ENCODE data around the gene SEPHS1.

DNA sequence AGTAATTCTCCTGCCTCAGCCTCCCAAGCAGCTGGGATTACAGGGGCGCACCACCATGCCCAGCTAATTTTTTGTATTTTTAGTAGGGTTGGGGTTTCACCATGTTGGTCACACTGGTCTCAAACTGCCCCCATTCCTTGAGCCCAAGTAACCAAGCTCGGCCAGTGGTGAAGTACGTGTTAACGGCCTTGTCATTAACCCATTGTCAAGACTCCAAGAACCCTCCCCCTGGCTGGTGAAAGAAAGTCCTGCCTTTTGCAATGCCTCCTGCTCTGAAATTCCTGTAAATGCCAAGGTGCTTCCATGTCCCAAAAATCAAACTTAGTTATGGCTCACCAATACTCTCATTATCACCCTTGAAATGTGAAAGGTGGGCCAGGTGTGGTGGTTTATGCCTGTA lies 18.8 kb upstream of the SEPHS1 start:
- TF ChIP-seq ZNF791 (tag by site-specific recombination; IDR thresholded peaks at IDR 0.05) (no peak), ZNF585B (tag by site-specific recombination; IDR thresholded peaks at IDR 0.05) (no peak), ZBTB7A (tag by site-specific recombination; IDR thresholded peaks at IDR 0.05; ENCODE audit: low read depth) (no peak), ZNF843 (tag by site-specific recombination; IDR thresholded peaks at IDR 0.05) (no peak), ZNF629 (tag by site-specific recombination; IDR thresholded peaks at IDR 0.05) (no peak), ZNF549 (tag by site-specific recombination; IDR thresholded peaks at IDR 0.05) (no peak), ZBTB8A (tag by site-specific recombination; IDR thresholded peaks at IDR 0.05) (no peak), ZNF10 (tag by site-specific recombination; IDR thresholded peaks at IDR 0.05) (no peak), ZBTB20 (tag by site-specific recombination; IDR thresholded peaks at IDR 0.05) (no peak)
- TF ChIP-seq, protein P1, sequence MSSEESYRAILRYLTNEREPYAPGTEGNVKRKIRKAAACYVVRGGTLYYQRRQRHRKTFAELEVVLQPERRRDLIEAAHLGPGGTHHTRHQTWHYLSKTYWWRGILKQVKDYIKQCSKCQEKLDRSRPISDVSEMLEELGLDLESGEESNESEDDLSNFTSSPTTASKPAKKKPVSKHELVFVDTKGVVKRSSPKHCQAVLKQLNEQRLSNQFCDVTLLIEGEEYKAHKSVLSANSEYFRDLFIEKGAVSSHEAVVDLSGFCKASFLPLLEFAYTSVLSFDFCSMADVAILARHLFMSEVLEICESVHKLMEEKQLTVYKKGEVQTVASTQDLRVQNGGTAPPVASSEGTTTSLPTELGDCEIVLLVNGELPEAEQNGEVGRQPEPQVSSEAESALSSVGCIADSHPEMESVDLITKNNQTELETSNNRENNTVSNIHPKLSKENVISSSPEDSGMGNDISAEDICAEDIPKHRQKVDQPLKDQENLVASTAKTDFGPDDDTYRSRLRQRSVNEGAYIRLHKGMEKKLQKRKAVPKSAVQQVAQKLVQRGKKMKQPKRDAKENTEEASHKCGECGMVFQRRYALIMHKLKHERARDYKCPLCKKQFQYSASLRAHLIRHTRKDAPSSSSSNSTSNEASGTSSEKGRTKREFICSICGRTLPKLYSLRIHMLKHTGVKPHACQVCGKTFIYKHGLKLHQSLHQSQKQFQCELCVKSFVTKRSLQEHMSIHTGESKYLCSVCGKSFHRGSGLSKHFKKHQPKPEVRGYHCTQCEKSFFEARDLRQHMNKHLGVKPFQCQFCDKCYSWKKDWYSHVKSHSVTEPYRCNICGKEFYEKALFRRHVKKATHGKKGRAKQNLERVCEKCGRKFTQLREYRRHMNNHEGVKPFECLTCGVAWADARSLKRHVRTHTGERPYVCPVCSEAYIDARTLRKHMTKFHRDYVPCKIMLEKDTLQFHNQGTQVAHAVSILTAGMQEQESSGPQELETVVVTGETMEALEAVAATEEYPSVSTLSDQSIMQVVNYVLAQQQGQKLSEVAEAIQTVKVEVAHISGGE (tag by site-specific recombination; conservative IDR thresholded peaks at IDR 0.05; ENCODE audit: low read depth), result no peak
- TF ChIP-seq, protein P2, sequence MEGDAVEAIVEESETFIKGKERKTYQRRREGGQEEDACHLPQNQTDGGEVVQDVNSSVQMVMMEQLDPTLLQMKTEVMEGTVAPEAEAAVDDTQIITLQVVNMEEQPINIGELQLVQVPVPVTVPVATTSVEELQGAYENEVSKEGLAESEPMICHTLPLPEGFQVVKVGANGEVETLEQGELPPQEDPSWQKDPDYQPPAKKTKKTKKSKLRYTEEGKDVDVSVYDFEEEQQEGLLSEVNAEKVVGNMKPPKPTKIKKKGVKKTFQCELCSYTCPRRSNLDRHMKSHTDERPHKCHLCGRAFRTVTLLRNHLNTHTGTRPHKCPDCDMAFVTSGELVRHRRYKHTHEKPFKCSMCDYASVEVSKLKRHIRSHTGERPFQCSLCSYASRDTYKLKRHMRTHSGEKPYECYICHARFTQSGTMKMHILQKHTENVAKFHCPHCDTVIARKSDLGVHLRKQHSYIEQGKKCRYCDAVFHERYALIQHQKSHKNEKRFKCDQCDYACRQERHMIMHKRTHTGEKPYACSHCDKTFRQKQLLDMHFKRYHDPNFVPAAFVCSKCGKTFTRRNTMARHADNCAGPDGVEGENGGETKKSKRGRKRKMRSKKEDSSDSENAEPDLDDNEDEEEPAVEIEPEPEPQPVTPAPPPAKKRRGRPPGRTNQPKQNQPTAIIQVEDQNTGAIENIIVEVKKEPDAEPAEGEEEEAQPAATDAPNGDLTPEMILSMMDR (tag by site-specific recombination; IDR thresholded peaks at IDR 0.05), result no peak
- TF ChIP-seq, protein P3, sequence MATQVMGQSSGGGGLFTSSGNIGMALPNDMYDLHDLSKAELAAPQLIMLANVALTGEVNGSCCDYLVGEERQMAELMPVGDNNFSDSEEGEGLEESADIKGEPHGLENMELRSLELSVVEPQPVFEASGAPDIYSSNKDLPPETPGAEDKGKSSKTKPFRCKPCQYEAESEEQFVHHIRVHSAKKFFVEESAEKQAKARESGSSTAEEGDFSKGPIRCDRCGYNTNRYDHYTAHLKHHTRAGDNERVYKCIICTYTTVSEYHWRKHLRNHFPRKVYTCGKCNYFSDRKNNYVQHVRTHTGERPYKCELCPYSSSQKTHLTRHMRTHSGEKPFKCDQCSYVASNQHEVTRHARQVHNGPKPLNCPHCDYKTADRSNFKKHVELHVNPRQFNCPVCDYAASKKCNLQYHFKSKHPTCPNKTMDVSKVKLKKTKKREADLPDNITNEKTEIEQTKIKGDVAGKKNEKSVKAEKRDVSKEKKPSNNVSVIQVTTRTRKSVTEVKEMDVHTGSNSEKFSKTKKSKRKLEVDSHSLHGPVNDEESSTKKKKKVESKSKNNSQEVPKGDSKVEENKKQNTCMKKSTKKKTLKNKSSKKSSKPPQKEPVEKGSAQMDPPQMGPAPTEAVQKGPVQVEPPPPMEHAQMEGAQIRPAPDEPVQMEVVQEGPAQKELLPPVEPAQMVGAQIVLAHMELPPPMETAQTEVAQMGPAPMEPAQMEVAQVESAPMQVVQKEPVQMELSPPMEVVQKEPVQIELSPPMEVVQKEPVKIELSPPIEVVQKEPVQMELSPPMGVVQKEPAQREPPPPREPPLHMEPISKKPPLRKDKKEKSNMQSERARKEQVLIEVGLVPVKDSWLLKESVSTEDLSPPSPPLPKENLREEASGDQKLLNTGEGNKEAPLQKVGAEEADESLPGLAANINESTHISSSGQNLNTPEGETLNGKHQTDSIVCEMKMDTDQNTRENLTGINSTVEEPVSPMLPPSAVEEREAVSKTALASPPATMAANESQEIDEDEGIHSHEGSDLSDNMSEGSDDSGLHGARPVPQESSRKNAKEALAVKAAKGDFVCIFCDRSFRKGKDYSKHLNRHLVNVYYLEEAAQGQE (tag by site-specific recombination; IDR thresholded peaks at IDR 0.05), result no peak
- TF ChIP-seq, protein P4, sequence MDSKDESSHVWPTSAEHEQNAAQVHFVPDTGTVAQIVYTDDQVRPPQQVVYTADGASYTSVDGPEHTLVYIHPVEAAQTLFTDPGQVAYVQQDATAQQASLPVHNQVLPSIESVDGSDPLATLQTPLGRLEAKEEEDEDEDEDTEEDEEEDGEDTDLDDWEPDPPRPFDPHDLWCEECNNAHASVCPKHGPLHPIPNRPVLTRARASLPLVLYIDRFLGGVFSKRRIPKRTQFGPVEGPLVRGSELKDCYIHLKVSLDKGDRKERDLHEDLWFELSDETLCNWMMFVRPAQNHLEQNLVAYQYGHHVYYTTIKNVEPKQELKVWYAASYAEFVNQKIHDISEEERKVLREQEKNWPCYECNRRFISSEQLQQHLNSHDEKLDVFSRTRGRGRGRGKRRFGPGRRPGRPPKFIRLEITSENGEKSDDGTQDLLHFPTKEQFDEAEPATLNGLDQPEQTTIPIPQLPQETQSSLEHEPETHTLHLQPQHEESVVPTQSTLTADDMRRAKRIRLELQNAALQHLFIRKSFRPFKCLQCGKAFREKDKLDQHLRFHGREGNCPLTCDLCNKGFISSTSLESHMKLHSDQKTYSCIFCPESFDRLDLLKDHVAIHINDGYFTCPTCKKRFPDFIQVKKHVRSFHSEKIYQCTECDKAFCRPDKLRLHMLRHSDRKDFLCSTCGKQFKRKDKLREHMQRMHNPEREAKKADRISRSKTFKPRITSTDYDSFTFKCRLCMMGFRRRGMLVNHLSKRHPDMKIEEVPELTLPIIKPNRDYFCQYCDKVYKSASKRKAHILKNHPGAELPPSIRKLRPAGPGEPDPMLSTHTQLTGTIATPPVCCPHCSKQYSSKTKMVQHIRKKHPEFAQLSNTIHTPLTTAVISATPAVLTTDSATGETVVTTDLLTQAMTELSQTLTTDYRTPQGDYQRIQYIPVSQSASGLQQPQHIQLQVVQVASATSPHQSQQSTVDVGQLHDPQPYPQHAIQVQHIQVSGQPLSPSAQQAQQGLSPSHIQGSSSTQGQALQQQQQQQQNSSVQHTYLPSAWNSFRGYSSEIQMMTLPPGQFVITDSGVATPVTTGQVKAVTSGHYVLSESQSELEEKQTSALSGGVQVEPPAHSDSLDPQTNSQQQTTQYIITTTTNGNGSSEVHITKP (tag by site-specific recombination; IDR thresholded peaks at IDR 0.05), result no peak

All from HEK293 (cell line).